Measurements from ENCODE around the gene ZDHHC12. TPM values are rescaled to one million over a fixed set of nuclear protein-coding genes. Genes with fewer than 3 reads are reported as not detected.

The ZDHHC12 gene
- total RNA-seq, 1 experiment from 2014 or later: 39.3 TPM

GRCh38 chr9:128733256-128733655 is 9.3 kb upstream of the ZDHHC12 start:
- intact Hi-C loops (cut with micrococcal nuclease; ENCODE audit: unreplicated experiment): loop anchor here (10.0 kb wide), 1 partner anchor 82 kb away; the partner anchor contains the start of gene ENDOG
- CTCF ChIA-PET: interaction anchor here (0.6 to 1.4 kb wide), 3 partner anchors 38 to 70 kb away, joined by 3 to 8 read pairs (median 3); no protein-coding TSS in a partner anchor

DNA sequence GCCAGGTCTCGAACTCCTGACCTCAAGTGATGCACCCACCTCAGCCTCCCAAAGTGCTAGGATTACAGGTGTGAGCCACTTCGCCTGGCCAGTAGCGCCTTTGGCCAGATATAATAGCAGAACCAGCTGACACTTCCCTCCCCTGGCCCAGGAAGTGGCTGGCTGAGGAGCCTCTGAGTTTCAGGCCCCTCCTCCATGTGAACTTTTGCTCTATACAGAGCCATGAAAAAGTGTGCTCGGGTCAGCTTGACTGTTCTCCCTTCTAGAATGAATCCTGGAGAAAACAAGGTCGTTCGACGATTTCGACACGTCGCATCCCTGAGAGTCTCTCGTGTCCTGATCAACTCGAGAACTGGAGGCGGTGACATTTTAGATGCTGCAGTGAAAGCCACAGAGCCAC is 8.6 kb upstream of the ZDHHC12 start:
- Histone ChIP-seq H3K36me3 (ENCODE audit: control insufficient read depth, insufficient read depth, low read length) (no peaks in the 10 kb centered on the region), H3K27me3 (ENCODE audit: control insufficient read depth, insufficient read depth, low read length) (no peaks in the 10 kb centered on the region), H3K4me1 (ENCODE audit: control insufficient read depth, insufficient read depth, low read length) (no peaks in the 10 kb centered on the region), H3K9me3 (ENCODE audit: control insufficient read depth, insufficient read depth, low read depth, low read length) (no peaks in the 10 kb centered on the region), H3K4me3 (ENCODE audit: low read depth in 2 of 2, low read length in 2 of 2) (no peak overlapping the region), H3K27ac (ENCODE audit: low read length) (no peak overlapping the region)
- no TSS peak for BruUV-seq (replicated peaks)
- TF ChIP-seq TCF7L2 (IDR thresholded peaks at IDR 0.05; ENCODE audit: low read depth, low read length) (no peak), SIN3A (IDR thresholded peaks at IDR 0.05; ENCODE audit: borderline replicate concordance, insufficient read depth, low read depth, low read length) (no peak), CTCF (IDR thresholded peaks at IDR 0.05) (no peak), POLR2AphosphoS5 (IDR thresholded peaks at IDR 0.05; ENCODE audit: low read depth, low read length) (no peak)
- TF ChIP-seq, protein P1, sequence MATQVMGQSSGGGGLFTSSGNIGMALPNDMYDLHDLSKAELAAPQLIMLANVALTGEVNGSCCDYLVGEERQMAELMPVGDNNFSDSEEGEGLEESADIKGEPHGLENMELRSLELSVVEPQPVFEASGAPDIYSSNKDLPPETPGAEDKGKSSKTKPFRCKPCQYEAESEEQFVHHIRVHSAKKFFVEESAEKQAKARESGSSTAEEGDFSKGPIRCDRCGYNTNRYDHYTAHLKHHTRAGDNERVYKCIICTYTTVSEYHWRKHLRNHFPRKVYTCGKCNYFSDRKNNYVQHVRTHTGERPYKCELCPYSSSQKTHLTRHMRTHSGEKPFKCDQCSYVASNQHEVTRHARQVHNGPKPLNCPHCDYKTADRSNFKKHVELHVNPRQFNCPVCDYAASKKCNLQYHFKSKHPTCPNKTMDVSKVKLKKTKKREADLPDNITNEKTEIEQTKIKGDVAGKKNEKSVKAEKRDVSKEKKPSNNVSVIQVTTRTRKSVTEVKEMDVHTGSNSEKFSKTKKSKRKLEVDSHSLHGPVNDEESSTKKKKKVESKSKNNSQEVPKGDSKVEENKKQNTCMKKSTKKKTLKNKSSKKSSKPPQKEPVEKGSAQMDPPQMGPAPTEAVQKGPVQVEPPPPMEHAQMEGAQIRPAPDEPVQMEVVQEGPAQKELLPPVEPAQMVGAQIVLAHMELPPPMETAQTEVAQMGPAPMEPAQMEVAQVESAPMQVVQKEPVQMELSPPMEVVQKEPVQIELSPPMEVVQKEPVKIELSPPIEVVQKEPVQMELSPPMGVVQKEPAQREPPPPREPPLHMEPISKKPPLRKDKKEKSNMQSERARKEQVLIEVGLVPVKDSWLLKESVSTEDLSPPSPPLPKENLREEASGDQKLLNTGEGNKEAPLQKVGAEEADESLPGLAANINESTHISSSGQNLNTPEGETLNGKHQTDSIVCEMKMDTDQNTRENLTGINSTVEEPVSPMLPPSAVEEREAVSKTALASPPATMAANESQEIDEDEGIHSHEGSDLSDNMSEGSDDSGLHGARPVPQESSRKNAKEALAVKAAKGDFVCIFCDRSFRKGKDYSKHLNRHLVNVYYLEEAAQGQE (IDR thresholded peaks at IDR 0.05; ENCODE audit: insufficient read depth in 1 of 2, low read depth in 2 of 2, low read length in 1 of 2): no peak
- POLR2A ChIA-PET: no interaction called here
- in situ Hi-C loops (cut with HindIII; ENCODE audit: low pct_unique_long_range_greater_than_20kb, low sequenced_read_pairs) (no loop called here), intact Hi-C loops (cut with micrococcal nuclease; ENCODE audit: unreplicated experiment) (loop anchor here (10.0 kb wide), 1 partner anchor 82 kb away; the partner anchor contains the start of gene ENDOG)
- DNase-seq (ENCODE audit: low read depth, low spot score) (no peak), ATAC-seq (no peak)
- CTCF ChIA-PET: interaction anchor here (0.6 to 1.4 kb wide), 3 partner anchors 39 to 69 kb away, joined by 3 to 8 read pairs (median 3); no protein-coding TSS in a partner anchor

More at GRCh38 chr9:128733256-128733655, 9.3 kb upstream of the ZDHHC12 start:
- ATAC-seq (peak; percentile 95), DNase-seq (ENCODE audit: low read depth, low spot score) (peak; percentile 58)
- no TSS peak for BruUV-seq (replicated peaks)
- Histone ChIP-seq H3K4me1 (ENCODE audit: control insufficient read depth, insufficient read depth, low read length) (no peaks in the 10 kb centered on the region), H3K4me3 (ENCODE audit: low read depth in 2 of 2, low read length in 2 of 2) (no peak overlapping the region), H3K9me3 (ENCODE audit: control insufficient read depth, insufficient read depth, low read depth, low read length) (no peaks in the 10 kb centered on the region), H3K27ac (ENCODE audit: low read length) (0 out of 2 replicates have a peak overlapping the region, but pooled peaks have one; percentile 51), H3K27me3 (ENCODE audit: control insufficient read depth, insufficient read depth, low read length) (no peaks in the 10 kb centered on the region), H3K36me3 (ENCODE audit: control insufficient read depth, insufficient read depth, low read length) (no peaks in the 10 kb centered on the region)
- POLR2A ChIA-PET: no interaction called here
- in situ Hi-C loops (cut with HindIII; ENCODE audit: low pct_unique_long_range_greater_than_20kb, low sequenced_read_pairs): no loop called here
- peak; percentile 38; the same call in 1 of the 2 replicates for TF ChIP-seq POLR2AphosphoS5 (IDR thresholded peaks at IDR 0.05; ENCODE audit: low read depth, low read length)
- TF ChIP-seq, protein P1 (IDR thresholded peaks at IDR 0.05; ENCODE audit: insufficient read depth in 1 of 2, low read depth in 2 of 2, low read length in 1 of 2): no peak
- TF ChIP-seq TCF7L2 (IDR thresholded peaks at IDR 0.05; ENCODE audit: low read depth, low read length): no peak
- no peak for TF ChIP-seq SIN3A (IDR thresholded peaks at IDR 0.05; ENCODE audit: borderline replicate concordance, insufficient read depth, low read depth, low read length)
- TF ChIP-seq CTCF (IDR thresholded peaks at IDR 0.05): peak; percentile 88
